Frontal cortex (tissue), 4 donors: Measurements from ENCODE around the gene LAIR1. TPM values are rescaled to one million over a fixed set of nuclear protein-coding genes. Genes with fewer than 3 reads are reported as not detected.
"Not testable (repeated sequence)": the region's sequence is repeated elsewhere in the genome, so short reads cannot be mapped to it uniquely, and the experiment has no call there.

Source experiments
- DNase-seq, 2 donors: peaks; one replicate each; pipeline ENCODE4 v3.0.0; 2012; ENCODE audit warnings: low spot score in 2 of 2
- FAIRE-seq: peaks from 2 replicates; lab custom pipeline; 2012; peaks lifted over from hg19 to GRCh38; lab: Jason Lieb, UNC
- total RNA-seq: library from RNA; depleted of rRNA; stranded (reverse); fragments of >200 nt; gene quantifications from one replicate; pipeline ENCODE4 v1.2.3, GENCODE V29; 2014
- donor health status: control.
- donor health status: control.
- donor health status: control.

LAIR1 gene
- total RNA-seq = 1.6 TPM

- DNase-seq = no peak
- FAIRE-seq = no peak
Measured at GRCh38 chr19:54364775-54365257, at the start of gene LAIR1. TSS of gene LAIR1 (minus strand) at chr19:54364931. CDS start at chr19:54364804, 127 bp downstream.

- no peak for DNase-seq
- no peak for FAIRE-seq
Measured at GRCh38 chr19:54414156-54414555, 49.4 kb upstream of the LAIR1 start.

GRCh38 chr19:54412877-54413276, 48.1 kb upstream of the LAIR1 start:
- no peak for DNase-seq
- FAIRE-seq = no peak

GRCh38 chr19:54411033-54411432, 46.3 kb upstream of the LAIR1 start:
- FAIRE-seq = no peak
- DNase-seq = no peak

- FAIRE-seq (no peak), DNase-seq (no peak)
Measured at GRCh38 chr19:54408456-54409026, 43.8 kb upstream of the LAIR1 start.

- DNase-seq = no peak
- FAIRE-seq = no peak
Measured at GRCh38 chr19:54407780-54408179, 43.0 kb upstream of the LAIR1 start.

GRCh38 chr19:54405628-54406027, 40.9 kb upstream of the LAIR1 start:
- DNase-seq (no peak), FAIRE-seq (no peak)

GRCh38 chr19:54403054-54403453, 38.3 kb upstream of the LAIR1 start:
- DNase-seq (no peak), FAIRE-seq (no peak)

GRCh38 chr19:54400913-54401312, 36.2 kb upstream of the LAIR1 start:
- no peak for DNase-seq
- FAIRE-seq = no peak

- FAIRE-seq (no peak), DNase-seq (no peak)
Measured at GRCh38 chr19:54399189-54399588, 34.5 kb upstream of the LAIR1 start.

- FAIRE-seq (no peak), DNase-seq (no peak)
Measured at GRCh38 chr19:54395685-54396084, 31.0 kb upstream of the LAIR1 start.

GRCh38 chr19:54393381-54393780, 28.6 kb upstream of the LAIR1 start:
- no peak for FAIRE-seq
- no peak for DNase-seq

- DNase-seq = no peak
- no peak for FAIRE-seq
Measured at GRCh38 chr19:54392105-54392504, 27.4 kb upstream of the LAIR1 start.

- DNase-seq (no peak), FAIRE-seq (no peak)
Measured at GRCh38 chr19:54391589-54392061, 26.9 kb upstream of the LAIR1 start.

GRCh38 chr19:54390942-54391577, 26.3 kb upstream of the LAIR1 start:
- DNase-seq (peak; percentile 31 to 44), FAIRE-seq (no peak)

- DNase-seq (no peak), FAIRE-seq (no peak)
Measured at GRCh38 chr19:54389553-54389952, 24.8 kb upstream of the LAIR1 start.

GRCh38 chr19:54388802-54389139, 24.0 kb upstream of the LAIR1 start:
- FAIRE-seq (no peak), DNase-seq (no peak)

- DNase-seq = no peak
- FAIRE-seq = no peak
Measured at GRCh38 chr19:54387991-54388801, 23.5 kb upstream of the LAIR1 start.

GRCh38 chr19:54383330-54383729, 18.6 kb upstream of the LAIR1 start:
- FAIRE-seq (no peak), DNase-seq (no peak)

- FAIRE-seq, DNase-seq: not testable (repeated sequence)
Measured at GRCh38 chr19:54382041-54382440, 17.3 kb upstream of the LAIR1 start.

- no peak for DNase-seq
- no peak for FAIRE-seq
Measured at GRCh38 chr19:54380897-54381296, 16.2 kb upstream of the LAIR1 start.
